Vagina (tissue), 2 donors: Measurements from ENCODE around the gene DPF3. TPM values are rescaled to one million over a fixed set of nuclear protein-coding genes. Genes with fewer than 3 reads are reported as not detected.

Experiments used
- DNase-seq, 2 donors: peaks; one replicate each; pipeline ENCODE4 v3.0.0-alpha.2; 2017; ENCODE audit errors: extremely low spot score in 2 of 2
- H3K27ac ChIP-seq: fragments of 200-600 bp; sonication (generic); one replicate; pipeline ENCODE4 v1.5.1; 2019
- H3K27me3 ChIP-seq: fragments of 200-600 bp; sonication (generic); one replicate; pipeline ENCODE4 v1.5.1; 2019
- H3K36me3 ChIP-seq, 2 donors: fragments of 200-600 bp; sonication (generic); one replicate each; pipeline ENCODE4 v1.5.1; 2017 to 2019
- H3K4me1 ChIP-seq: fragments of 200-600 bp; sonication (generic); one replicate; pipeline ENCODE4 v1.5.1; 2019
- H3K4me3 ChIP-seq, 2 donors: fragments of 200-600 bp; sonication (generic); 1 replicate in 1 of 2; 2 replicates in 1 of 2; pipeline ENCODE4 v1.5.1; 2016 to 2019
- H3K9me3 ChIP-seq: fragments of 200-600 bp; sonication (generic); one replicate; pipeline ENCODE4 v1.5.1; 2019
- CTCF ChIP-seq, 3 experiments: fragments of 450-650 bp in 2 of 3; fragments of 200-600 bp in 1 of 3; sonication (generic) in 1 of 3; IDR thresholded peaks; one replicate each; pipeline ENCODE4 v1.5.1; 2017 to 2019; ENCODE audit warnings: antibody characterized with exemption in 3 of 3, mild to moderate bottlenecking in 2 of 3, moderate library complexity in 2 of 3
- POLR2A ChIP-seq, 2 donors: fragments of 450-650 bp; IDR thresholded peaks; one replicate each; pipeline ENCODE4 v1.6.1; 2017; ENCODE audit warnings: antibody characterized with exemption in 2 of 2, mild to moderate bottlenecking in 2 of 2, moderate library complexity in 2 of 2
- POLR2AphosphoS5 ChIP-seq, 2 donors: sonication (generic); formaldehyde crosslinking; IDR thresholded peaks; one replicate each; pipeline ENCODE4 v1.9.0; 2017; ENCODE audit warnings: antibody characterized with exemption in 2 of 2, mild to moderate bottlenecking in 2 of 2, low read depth in 1 of 2; ENCODE audit not compliant: insufficient read depth in 1 of 2
- intact Hi-C: fragments of 100-400 bp; cut with DNase I; formaldehyde crosslinking; loops from one replicate; pipeline ENCODE4 v1.15.1; 2023
- total RNA-seq: library from RNA; depleted of rRNA; stranded (reverse); fragments of >200 nt; gene quantifications from one replicate; pipeline ENCODE4 v1.2.3, GENCODE V29; 2016

Gene DPF3
- total RNA-seq, 1 donor from 2014 or later, result not detected

- no peaks in the 10 kb centered on the region for H3K4me1 ChIP-seq
- no peak overlapping the region for H3K27ac ChIP-seq
- TF ChIP-seq POLR2AphosphoS5 (IDR thresholded peaks at IDR 0.05; ENCODE audit: insufficient read depth in 1 of 2, low read depth in 1 of 2) (no peak), POLR2A (IDR thresholded peaks at IDR 0.05) (no peak), CTCF (IDR thresholded peaks at IDR 0.05) (no peak)
- DNase-seq, result no peak
- H3K27me3 ChIP-seq, result no peaks in the 10 kb centered on the region
- H3K36me3 ChIP-seq, result no peaks in the 10 kb centered on the region
- intact Hi-C loops, result no loop called here
- no peak overlapping the region for H3K4me3 ChIP-seq
- no peaks in the 10 kb centered on the region for H3K9me3 ChIP-seq
Measured at GRCh38 chr14:72638021-72638420, 255.9 kb downstream of the DPF3 start.

- Histone ChIP-seq H3K36me3 (no peaks in the 10 kb centered on the region), H3K4me1 (no peaks in the 10 kb centered on the region), H3K9me3 (no peaks in the 10 kb centered on the region), H3K27me3 (no peaks in the 10 kb centered on the region), H3K4me3 (no peak overlapping the region), H3K27ac (no peak overlapping the region)
- intact Hi-C loops, result no loop called here
- TF ChIP-seq POLR2A (IDR thresholded peaks at IDR 0.05) (no peak), POLR2AphosphoS5 (IDR thresholded peaks at IDR 0.05; ENCODE audit: insufficient read depth in 1 of 2, low read depth in 1 of 2) (no peak)
- DNase-seq, result peak in 1 of 2 donors; percentile 13
Measured at GRCh38 chr14:72636871-72637270, 257.0 kb downstream of the DPF3 start.

- TF ChIP-seq POLR2A (IDR thresholded peaks at IDR 0.05) (no peak), CTCF (IDR thresholded peaks at IDR 0.05) (no peak), POLR2AphosphoS5 (IDR thresholded peaks at IDR 0.05; ENCODE audit: insufficient read depth in 1 of 2, low read depth in 1 of 2) (no peak)
- Histone ChIP-seq H3K36me3 (no peaks in the 10 kb centered on the region), H3K27me3 (no peaks in the 10 kb centered on the region), H3K9me3 (no peaks in the 10 kb centered on the region), H3K4me1 (no peaks in the 10 kb centered on the region), H3K27ac (no peak overlapping the region), H3K4me3 (no peak overlapping the region)
- DNase-seq, result no peak
- intact Hi-C loops, result no loop called here
Measured at GRCh38 chr14:72636094-72636493, 257.8 kb downstream of the DPF3 start.

- Histone ChIP-seq H3K4me3 (no peak overlapping the region), H3K27me3 (no peaks in the 10 kb centered on the region), H3K4me1 (no peaks in the 10 kb centered on the region), H3K9me3 (no peaks in the 10 kb centered on the region), H3K27ac (no peak overlapping the region), H3K36me3 (no peaks in the 10 kb centered on the region)
- intact Hi-C loops, result no loop called here
- peak in 1 of 2 donors; percentile 22 for DNase-seq
- no peak for TF ChIP-seq POLR2A (IDR thresholded peaks at IDR 0.05)
- TF ChIP-seq CTCF (IDR thresholded peaks at IDR 0.05), result no peak
- TF ChIP-seq POLR2AphosphoS5 (IDR thresholded peaks at IDR 0.05; ENCODE audit: insufficient read depth in 1 of 2, low read depth in 1 of 2), result no peak
Measured at GRCh38 chr14:72634691-72635616, 258.9 kb downstream of the DPF3 start.

- H3K27ac ChIP-seq, result no peak overlapping the region
- intact Hi-C loops, result no loop called here
- DNase-seq, result peak in 1 of 2 donors; percentile 40
- TF ChIP-seq POLR2A (IDR thresholded peaks at IDR 0.05) (no peak), POLR2AphosphoS5 (IDR thresholded peaks at IDR 0.05; ENCODE audit: insufficient read depth in 1 of 2, low read depth in 1 of 2) (no peak), CTCF (IDR thresholded peaks at IDR 0.05) (no peak)
- no peak overlapping the region for H3K4me3 ChIP-seq
- no peaks in the 10 kb centered on the region for H3K36me3 ChIP-seq
- no peaks in the 10 kb centered on the region for H3K9me3 ChIP-seq
- H3K4me1 ChIP-seq, result no peaks in the 10 kb centered on the region
- no peaks in the 10 kb centered on the region for H3K27me3 ChIP-seq
Measured at GRCh38 chr14:72633551-72633950, 260.4 kb downstream of the DPF3 start.
